Dedifferentiated amniotic fluid mesenchymal stem cell (primary cell): ENCODE data around the gene LRCOL1.

ENCODE experiments used
- DNase-seq: peaks from one replicate; pipeline ENCODE4 v3.0.0-alpha.2; 2016; ENCODE audit errors: extremely low spot score

LRCOL1 gene

DNA sequence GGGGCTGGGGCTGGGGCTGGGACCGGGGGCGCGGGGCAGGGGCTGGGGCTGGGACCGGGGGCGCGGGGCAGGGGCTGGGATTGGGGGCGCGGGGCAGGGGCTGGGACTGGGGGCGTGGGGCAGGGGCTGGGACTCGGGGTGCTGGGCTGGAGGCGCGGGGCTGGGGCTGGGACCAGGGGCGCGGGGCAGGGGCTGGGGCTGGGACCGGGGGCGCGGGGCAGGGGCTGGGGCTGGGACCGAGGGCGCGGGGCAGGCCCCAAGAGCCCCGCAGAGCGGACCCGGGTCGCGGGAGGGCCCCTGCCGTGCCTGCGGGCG is 8.6 kb upstream of the LRCOL1 start:
- DNase-seq: no peak

DNA sequence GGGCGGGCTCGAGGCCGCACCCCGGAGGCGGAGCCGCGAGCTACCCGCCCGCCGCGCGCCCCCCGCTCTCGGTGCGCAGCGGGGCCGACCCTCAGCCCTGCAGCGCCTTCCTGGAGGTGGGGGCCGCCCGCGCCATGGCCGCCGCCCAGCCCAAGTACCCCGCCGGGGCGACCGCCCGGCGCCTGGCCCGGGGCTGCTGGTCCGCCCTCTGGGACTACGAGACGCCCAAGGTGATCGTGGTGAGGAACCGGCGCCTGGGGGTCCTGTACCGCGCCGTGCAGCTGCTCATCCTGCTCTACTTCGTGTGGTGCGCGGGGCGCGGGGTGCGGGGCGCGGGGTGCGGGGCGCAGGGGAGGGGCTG is 8.3 kb upstream of the LRCOL1 start, which contains the start of gene P2RX2:
TSS of gene P2RX2 (plus strand) at position 94 of the 361 bp plus-strand sequence. CDS start at position 135, 41 bp downstream.
- DNase-seq: no peak

DNA sequence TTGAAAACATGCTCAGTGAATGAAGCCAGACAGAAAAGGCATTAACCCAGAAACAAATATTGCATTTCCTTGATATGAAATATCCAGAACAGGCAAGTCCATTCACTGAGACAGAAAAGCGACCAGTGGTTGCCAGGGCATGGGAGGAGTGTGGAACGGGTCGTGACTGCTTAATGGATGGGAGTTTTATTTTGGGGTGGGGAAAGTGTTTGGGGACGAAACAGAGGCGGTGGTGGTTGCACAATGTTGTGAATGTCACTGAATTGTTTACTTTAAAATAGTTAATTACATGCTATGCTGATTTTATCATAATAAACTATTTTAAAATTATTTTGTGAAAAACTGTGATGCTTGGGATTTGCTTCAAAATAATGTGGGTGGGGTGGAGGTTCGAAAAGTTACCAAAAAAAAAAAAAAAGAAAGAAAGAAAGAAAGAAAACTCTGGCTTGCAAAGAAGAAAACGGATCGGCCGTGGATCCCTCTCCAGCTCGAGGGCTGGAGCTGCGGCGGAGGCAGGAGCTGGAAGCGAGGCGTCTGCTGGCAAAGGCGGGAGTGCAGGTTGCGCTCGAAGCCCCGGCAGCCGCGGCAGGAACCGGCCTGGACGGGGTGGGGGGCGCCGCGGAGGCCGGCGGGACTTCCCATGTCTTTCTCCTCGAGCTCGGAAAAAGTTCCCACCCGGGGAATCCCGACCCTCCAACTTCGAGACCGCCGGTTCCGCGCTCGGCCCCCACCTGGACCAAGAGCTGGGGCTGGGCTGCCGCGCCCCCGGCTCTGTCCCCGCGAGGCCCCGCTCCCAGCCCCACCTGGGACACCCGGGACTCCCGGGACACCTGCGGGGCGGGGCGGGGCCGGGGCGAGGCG is 7.7 kb upstream of the LRCOL1 start:
- DNase-seq: no peak

DNA sequence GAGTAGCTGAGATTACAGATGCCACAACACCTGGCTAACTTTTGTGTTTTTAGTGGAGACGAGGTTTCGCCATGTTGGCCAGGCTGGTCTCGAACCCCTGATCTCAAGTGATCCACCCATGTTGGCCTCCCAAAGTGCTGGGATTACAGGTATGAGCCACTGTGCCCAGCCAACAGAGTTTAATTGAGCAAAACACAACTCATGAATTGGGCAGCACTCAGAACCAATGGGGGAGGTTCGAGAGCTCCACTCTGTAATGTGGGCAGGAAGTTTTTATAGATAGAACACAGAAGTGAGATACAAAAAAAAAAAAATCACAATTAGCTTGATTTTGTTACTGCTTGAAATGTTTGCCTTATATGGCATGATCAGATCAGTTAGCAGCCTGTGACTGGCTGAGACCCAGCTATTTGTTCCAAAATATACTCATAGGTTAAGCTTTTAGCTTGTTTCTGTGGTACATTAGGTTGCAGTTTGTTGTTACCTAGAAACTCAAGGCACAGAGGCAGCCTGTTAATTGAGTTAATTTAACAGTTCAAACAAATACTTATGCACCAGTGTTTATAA is 6.8 kb upstream of the LRCOL1 start:
- no peak for DNase-seq

DNA sequence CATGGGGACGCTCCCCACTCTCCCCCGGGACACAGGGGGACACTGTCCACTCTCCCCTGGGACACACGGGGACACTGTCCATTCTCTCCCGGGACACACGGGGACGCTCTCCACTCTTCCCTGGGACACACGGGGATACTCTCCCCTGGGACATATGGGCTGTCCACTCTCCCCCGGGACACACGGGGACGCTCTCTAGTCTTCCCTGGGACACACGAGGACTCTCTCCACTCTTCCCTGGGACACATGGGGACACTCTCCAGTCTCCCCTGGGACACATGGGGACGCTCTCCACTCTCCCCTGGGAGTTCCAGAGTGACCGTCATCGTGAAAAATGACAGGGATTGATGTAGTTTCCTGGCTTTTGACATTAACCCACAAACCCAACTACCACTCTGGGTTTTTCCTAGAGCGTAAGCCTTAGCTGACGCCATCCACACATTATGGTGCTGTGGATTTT is 5.2 kb upstream of the LRCOL1 start:
- no peak for DNase-seq

DNA sequence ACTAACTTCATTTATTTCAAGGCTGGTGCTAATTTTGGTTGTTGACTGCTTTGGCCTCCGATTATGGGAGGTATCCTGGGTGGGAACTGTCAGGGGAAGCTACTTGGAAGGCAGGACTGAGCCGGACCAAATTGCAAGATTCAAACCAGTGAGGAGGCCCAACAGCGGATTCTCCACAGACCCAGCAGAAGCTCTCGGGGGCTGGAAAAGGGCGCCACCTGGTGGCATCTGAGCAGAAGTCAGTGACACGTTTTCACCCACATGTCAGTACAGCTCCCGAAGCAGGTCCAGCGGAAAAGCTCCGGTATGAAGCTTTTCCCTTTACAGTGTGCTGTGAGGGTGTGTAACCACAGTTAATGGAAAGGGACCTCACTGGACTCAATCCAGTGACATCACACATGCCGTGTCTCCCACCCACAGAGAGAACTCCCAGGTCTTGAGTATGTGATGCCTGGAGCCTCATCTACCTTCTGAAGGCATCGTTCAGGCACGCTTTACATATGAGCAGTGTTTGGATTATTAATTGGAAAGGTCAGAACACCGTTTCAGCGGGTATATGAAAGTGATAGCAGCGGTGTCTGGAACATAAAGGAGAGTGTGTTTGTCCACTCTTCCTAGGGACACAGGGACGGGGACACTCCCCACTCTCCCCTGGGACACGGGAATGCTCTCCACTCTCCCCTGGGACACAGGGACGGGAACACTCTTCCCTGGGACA is 4.6 kb upstream of the LRCOL1 start:
- peak; percentile 80 for DNase-seq

DNA sequence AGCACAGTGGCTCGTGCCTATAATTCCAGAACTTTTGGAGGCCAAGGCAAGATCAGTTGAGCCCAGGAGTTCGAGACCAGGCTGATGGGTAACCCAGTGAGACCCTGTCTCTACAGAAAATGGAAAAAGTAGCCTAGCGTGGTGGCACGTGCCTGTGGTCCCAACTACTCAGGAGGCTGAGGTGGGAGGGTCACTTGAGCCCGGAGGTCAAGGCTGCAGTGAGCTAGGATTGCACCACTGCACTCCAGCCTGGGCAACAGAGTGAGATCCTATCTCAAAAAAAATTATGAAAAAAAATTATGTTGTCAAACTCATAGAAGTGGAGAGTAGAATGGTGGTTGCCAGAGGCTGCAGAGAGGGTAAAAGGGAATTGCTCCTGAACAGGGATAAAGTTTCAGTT is 3.6 kb upstream of the LRCOL1 start:
- no peak for DNase-seq

DNA sequence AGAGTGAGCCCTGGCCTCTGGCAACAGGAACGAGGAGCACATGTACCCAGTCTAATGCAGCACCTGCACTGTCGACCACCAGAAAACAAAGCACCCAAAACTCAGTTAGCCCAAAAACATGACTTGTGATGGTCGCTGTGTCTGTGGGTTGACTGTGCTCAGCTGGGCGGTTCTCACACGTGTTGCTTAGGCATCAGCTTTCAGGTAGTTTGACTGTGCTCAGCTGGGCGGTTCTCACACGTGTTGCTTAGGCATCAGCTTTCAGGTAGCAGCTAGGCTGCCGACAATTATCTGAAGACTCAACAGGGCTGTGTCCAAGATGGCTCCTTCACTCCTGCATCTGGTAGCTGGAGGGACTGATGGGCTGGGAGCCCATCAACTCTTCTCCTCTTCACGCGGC is 1.2 kb upstream of the LRCOL1 start:
- no peak for DNase-seq

DNA sequence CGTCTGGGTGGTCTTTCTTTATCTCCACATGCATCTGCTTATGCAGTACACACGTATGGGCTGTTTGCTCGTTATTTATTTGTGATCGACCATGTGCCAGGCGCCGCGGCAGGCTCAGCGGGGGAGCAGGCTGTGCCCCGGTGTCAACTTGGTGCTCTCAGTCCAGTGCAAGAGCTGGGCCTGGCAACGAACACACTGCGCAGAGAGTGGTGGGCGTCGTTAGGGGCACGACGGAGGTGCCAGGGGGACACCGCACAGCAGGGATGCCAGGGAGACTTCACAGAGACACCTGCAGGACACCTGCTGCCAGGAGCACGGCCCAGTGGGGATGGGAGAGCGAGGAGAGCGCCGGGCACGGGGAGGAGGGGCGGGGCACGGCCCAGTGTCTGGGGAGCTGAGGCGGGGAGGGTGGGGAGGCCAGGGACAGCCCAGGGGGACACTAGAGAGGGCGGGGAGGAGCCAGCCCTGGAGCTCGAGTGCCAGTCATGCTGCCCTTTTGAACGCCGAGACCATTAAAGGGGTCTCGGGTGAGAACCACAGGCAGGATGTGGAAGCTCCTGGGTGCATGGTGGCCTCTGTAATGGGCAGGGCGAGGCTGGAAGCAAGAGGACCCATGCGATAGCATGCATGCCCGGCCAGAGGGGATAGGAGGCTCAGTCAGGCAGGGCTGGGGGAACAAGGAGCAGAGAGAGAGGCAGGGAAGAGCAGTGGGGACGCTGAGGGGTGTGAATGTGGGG is 652 bp upstream of the LRCOL1 start:
- DNase-seq: no peak

DNA sequence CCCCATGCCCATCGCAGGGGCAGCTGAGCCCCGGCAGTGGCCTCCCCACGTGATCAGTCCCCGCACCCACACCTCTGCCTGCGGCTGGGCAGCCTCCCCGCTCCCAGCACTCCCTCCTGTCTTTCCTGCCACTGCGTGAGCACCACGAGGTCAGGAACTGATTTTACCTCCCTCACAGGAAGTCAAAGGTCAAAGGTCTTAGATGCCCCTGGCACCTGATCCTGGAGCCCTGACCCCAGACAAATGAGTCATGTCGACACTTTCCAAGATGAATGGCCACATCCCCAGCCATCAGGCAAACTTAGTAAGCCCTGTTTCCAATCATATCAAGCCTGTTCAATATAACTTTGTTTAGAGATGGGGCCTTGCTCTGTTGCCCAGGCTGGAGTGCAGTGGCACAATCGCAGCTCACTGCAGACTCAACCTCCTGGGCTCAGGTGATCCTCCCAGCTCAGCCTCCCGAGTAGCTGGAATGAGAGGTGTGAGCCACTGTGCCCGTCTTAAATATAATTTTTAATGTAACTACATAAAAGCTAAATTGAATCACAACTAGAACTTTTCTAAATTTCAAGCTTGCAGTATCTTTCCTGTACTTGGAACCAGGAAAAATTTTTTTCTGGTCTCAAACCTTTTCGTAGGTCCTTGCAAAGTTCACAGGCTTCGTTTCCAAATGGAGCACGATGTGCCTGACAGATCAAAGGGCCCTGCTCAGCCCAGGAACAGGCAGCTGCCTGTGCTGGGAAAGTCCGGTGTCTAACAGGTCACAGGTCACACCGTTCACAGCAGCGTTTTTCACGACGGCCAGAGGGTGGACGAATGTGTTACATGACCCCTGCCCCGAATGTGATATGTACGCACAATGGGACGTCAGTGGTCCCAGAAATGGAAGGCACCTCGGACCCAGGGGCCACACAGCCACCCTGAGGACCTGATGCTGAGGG is 1.9 kb downstream of the LRCOL1 start:
- no peak for DNase-seq

DNA sequence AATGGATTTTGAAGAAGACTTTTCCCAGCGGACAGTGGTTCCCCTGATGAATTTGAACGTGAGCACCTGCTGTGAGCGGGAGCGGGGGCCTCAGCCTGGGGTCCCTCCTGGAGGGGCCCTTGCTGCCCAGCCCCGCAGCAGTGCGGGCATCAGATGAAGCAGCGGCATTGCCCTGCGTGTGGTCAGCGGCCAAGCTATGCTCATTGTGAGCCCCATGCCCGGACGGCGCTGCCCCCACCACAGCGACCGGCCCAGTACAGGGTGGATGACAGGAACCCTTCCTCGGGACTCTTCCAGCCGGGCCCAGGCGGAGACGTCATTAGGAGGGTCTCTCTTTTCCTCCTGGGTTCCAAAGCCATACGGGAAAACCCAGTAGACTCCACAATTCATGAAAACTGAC is 3.5 kb downstream of the LRCOL1 start:
- no peak for DNase-seq

DNA sequence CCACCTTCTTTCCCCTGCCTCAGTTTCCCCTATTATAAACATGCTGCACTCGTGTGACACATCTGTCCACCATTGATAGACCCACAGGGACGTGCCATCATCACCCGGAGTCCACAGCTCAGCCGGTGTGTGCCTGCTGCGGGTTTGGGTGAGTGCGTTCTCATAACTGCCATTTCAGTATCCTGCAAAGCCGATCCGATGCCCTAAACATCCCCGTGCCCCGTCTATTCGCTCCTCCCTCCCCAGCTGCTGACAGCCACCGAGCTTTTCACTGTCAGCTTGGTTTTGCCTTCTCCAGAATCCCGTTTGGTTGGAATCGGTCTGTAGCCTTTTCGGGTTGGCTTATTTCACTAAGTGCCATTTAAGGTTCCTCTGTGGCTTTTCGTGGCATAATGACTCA is 3.9 kb downstream of the LRCOL1 start:
- no peak for DNase-seq

DNA sequence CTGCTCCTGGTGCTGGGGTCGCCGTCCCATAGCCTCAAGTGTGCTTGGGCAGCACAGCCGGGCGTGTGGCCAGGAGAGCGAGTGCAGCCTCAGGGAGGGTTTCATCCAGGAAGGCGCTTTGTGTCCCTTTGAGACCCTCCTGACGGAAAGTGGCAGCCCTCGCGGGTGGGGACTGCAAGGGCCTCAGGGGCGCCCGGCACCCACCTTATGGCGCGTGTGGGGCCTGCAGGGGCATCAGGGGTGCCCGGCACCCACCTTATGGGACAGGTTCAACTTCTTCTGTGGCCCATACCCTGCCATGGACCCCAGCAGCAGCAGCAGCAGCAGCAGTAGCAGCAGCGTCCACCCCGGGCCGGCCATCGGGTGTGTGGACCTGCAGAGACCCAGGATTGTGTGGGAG is 4.5 kb downstream of the LRCOL1 start:
- no peak for DNase-seq

DNA sequence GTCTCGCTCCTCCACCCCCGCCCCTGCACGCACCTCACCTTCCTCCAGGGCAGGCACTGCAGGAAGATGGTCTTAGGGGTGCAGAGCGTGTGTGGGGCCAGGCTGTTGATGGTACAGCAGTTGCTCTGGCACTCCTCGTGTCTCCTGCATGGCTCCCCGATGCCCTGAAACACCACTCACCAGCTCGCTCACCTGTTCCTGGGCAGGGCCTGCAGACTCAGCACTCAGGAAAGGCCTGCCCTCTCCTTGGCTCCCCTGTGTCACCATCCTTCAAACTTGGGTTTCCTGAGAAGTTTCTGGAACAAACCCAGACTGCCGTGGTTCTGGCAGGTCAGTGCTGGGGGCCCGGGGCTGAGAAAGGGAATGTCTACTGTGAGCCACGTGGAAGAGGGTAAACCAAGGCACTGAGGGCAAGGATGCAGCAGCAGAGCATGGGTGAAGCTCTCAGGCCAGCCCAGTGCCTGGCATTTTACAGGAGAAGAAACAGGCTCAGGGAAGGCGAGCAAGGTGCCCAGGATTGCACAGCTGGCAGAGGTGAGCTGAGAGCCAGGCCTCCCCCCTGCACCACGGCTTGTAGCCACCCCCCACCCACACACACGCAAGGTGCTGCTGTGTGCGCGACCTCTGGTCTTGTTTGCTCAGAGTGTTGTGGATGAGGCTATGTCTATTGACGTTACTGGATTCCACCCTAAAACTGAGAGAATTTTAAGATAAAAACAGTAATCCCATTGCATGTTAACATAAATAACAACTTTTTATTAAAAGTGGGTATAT is 5.5 kb downstream of the LRCOL1 start:
- DNase-seq: no peak

DNA sequence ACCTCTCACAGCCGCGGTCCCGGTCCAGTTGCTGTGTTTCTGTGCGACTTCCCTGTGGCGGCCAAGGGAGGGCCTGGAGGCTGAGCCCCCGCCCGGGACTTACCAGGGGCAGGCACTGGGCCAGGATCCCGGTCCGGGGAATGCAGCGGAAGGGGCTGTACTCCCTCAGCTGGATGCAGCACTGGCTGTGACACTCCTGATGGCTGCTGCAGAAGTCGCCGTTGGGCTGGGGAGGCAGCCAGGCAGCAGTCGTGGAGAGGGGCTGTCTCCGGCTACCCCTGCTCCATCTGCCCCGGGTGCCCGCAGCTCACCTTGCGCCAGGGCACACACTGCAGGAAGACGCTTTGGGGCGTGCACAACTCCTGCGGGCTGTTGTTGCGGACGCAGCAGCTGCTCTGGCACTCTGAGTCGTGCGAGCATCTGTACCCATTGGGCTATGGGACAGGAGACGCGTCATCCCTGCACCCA is 6.2 kb downstream of the LRCOL1 start:
- no peak for DNase-seq

DNA sequence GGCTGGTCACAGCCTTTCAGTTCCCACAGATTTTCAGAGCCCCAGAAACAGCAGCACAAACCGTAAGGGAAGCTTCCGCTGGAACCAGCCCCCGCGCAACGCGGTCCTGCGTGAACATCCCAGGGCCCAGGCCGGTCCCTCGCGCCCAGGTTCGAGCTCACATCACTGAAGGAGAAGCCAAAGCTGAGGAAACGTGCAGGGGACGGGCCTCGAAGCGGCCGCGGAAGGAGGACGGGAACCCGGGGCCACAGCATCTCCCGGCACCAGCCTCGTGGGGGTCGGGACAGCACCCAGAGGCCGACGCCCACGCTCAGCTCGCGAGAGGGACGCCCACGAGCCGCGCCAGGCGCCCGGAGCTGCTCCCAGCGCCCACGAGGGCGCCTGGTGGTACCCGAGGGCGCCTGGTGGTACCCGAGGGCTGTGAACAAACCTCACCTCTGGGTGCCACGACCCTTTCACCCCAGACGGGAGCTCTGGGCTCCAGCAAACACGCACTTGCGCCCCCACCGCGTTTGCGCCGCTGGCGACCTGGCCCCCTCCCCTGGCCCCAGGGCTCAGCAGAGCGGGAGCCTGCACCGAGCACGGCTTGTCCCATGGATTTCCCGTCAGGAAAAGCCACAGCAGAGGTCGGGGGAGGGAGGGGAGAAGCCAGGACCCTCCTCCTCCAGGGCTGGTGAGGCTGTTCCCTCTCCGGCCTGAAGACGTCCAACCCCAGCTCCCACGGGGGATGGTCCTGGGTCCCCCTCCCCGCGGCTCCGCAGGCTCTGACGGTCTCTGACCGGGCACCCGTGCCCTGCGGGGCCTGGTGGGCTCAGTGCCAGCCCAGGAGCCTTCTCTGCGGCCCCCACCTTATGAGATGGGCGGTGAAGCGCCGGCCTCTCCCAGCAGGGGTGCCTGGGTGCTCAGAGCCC is 6.9 kb downstream of the LRCOL1 start:
- DNase-seq: no peak

DNA sequence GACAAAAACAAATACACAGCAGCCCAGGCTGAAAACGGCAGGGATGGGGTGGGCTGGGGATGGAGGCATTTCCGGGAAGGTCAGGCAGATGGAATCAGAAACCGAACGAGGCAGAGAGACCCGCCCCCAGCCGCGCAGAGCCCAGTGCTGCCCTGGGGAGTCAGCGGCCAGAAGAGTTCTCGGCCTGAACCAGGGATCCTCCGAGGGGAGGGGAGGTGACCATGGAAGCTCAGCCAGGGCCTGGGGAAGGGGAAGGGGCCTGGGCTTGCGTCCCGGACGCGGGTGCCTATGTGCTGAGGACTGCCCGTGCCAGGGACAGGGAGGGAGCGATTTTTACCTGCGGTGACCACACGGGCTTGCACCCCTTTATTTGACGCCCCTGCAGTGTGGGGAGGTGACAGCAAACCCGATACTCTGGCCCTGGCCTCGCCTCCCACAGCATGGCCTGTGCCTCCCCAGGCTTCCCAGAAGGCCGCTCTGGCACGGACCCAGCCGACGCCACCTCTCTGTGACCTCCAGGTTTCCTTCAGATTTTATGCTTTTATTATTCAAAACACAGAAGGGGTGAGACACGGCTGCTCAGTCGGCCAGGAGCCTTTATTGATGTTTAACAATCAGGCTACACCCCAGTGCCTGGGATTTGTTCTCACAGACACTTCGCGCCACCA is 7.7 kb downstream of the LRCOL1 start:
- DNase-seq: no peak

DNA sequence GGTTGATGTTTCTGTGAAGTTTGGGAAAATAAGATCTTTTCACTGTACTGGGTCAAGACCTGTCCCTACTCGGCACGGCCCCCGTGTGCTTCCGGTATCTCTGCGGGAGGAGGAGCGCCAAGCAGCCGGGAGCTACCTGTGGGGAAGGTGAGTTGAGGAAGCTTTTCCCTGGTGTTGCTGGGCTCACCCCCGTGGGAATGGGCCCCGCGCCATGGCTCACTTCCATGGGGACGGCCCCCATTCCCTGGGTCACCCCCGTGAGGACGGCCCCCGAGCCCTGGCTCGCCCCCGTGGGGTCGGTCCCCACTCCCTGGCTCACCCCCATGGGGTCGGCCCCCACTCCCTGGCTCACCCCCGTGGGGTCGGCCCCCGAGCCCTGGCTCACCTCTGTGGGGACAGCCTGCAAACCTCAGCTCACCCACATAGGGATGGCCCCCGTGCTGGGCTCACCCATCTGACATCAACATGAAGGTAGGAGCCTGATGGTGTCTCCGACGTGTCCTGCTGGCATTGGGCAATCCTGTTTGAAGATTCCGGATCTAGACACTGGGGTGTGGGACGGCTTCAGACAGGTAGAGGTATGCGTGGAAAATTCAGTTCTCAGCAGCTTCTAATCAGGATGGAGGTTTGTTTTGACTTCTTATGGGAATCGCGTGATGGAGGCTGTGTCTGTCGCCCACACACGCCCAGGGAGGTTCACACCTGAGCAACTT is 9.1 kb downstream of the LRCOL1 start:
- no peak for DNase-seq
